GM12878 (cell line): ENCODE data around the gene GDF11. TPM values are rescaled to one million over a fixed set of nuclear protein-coding genes. Genes with fewer than 3 reads are reported as not detected.

Experiments
- CEBPB ChIP-seq, 2 experiments: fragments of 150-350 bp in 1 of 2; IDR thresholded peaks; 2 replicates each; pipeline ENCODE4 v1.6.1; 2012 to 2014; ENCODE audit warnings: low read depth in 2 of 2, low read length in 2 of 2, borderline replicate concordance in 1 of 2, inconsistent platforms in 1 of 2
- SUPT20H ChIP-seq: IDR thresholded peaks from 2 replicates; pipeline ENCODE4 v1.6.1; 2011; ENCODE audit warnings: low read depth, mild to moderate bottlenecking, low read length, moderate library complexity, borderline replicate concordance; ENCODE audit not compliant: control insufficient read depth
- polyA plus RNA-seq, 11 experiments: library from polyadenylated mRNA; depleted of rRNA in 4 of 11; unstranded in 6 of 11; stranded (reverse) in 5 of 11; fragments of >200 nt; fragmentation: Nextera tagmentation in 4 of 11; fragmentation: Illumina TruSeq in 1 of 11; extraction: Ambion mirVana in 4 of 11; extraction: Trizol in 1 of 11; gene quantifications; 1 replicate in 1 of 11; 2 replicates in 10 of 11; pipeline versions ENCODE4 v1.2.1 to v1.2.3, GENCODE V29; 2011 to 2016; ENCODE audit warnings: inconsistent platforms in 2 of 11, missing spikeins in 2 of 11, low read depth in 1 of 11
- small RNA-seq: library from RNA; depleted of rRNA; stranded (forward); fragments of <200 nt; gene quantifications from one replicate; pipeline ENCODE3, GENCODE V24; 2014
- total RNA-seq, 4 experiments: library from RNA; depleted of rRNA in 3 of 4; stranded (reverse); fragments of >200 nt in 3 of 4; fragmentation: Illumina TruSeq in 1 of 4; extraction: Trizol in 1 of 4; gene quantifications; 2 replicates each; pipeline versions ENCODE4 v1.2.1 to v1.2.3, GENCODE V29; 2013 to 2021

GDF11 gene
- total and polyA plus RNA-seq, 10 of the 15 experiments (the other 5 are each of a cell fraction or from before 2014, with no cell fraction given), result 0.83 to 15.4 (median 4.3) TPM

- no peak for TF ChIP-seq SUPT20H
- TF ChIP-seq CEBPB (IDR thresholded peaks at IDR 0.05; ENCODE audit: borderline replicate concordance in 1 of 2, low read depth in 2 of 2, low read length in 2 of 2), result no peak
Measured at GRCh38 chr12:55797550-55797949, 54.6 kb downstream of the GDF11 start (continued).

Small RNAs within 50 kb of the gene (small RNA-seq; reads per million reads assigned to genes)
- gene AC009779.1 (not detected), gene RF00017 (not detected)

Other genes starting within 250 kb of the GDF11 start
Only the 7 nearest of the 16 such genes appear.
- gene ITGA7, start 35.2 kb upstream of the GDF11 start, total RNA-seq (2014; rRNA removed), result 2.5 and 2.6 TPM in 2 replicates
- gene ITGA7, start 35.2 kb upstream of the GDF11 start, total RNA-seq (2014; rRNA removed; fragmentation: Illumina TruSeq; extraction: Trizol), result 0.69 and 1.0 TPM in 2 replicates
- 2.8 and 3.8 TPM in 2 replicates for gene ITGA7, start 35.2 kb upstream of the GDF11 start, total RNA-seq (2021)
- gene ITGA7, start 35.2 kb upstream of the GDF11 start, polyA plus RNA-seq (2011; rRNA removed), result 3.4 and 5.1 TPM in 2 replicates
- gene ITGA7, start 35.2 kb upstream of the GDF11 start, polyA plus RNA-seq (2014; fragmentation: Illumina TruSeq; extraction: Trizol), result 1.4 TPM in 1 of 2 replicates, not detected in the other
- gene ITGA7, start 35.2 kb upstream of the GDF11 start, polyA plus RNA-seq (2014; fragmentation: Nextera tagmentation; extraction: Ambion mirVana), result under 1 TPM; 0.18 to 0.39 TPM
- 2.6 and 4.4 TPM in 2 replicates for gene ITGA7, start 35.2 kb upstream of the GDF11 start, polyA plus RNA-seq (2014; rRNA removed)
- 1 to 10 TPM; 1.4 to 1.6 TPM for gene ITGA7, start 35.2 kb upstream of the GDF11 start, polyA plus RNA-seq (2016; fragmentation: Nextera tagmentation; extraction: Ambion mirVana)
- 134 and 144 TPM in 2 replicates for gene BLOC1S1, start 27.1 kb upstream of the GDF11 start, total RNA-seq (2014; rRNA removed)
- 126 and 128 TPM in 2 replicates for gene BLOC1S1, start 27.1 kb upstream of the GDF11 start, total RNA-seq (2014; rRNA removed; fragmentation: Illumina TruSeq; extraction: Trizol)
- gene BLOC1S1, start 27.1 kb upstream of the GDF11 start, total RNA-seq (2021), result 131 and 141 TPM in 2 replicates
- gene BLOC1S1, start 27.1 kb upstream of the GDF11 start, polyA plus RNA-seq (2011; rRNA removed), result 102 and 156 TPM in 2 replicates
- 86.6 and 141 TPM in 2 replicates for gene BLOC1S1, start 27.1 kb upstream of the GDF11 start, polyA plus RNA-seq (2014; fragmentation: Illumina TruSeq; extraction: Trizol)
- gene BLOC1S1, start 27.1 kb upstream of the GDF11 start, polyA plus RNA-seq (2014; fragmentation: Nextera tagmentation; extraction: Ambion mirVana), result 100 to 1,000 TPM; 264 to 285 TPM
- 176 and 185 TPM in 2 replicates for gene BLOC1S1, start 27.1 kb upstream of the GDF11 start, polyA plus RNA-seq (2014; rRNA removed)
- 100 to 1,000 TPM; 218 to 228 TPM for gene BLOC1S1, start 27.1 kb upstream of the GDF11 start, polyA plus RNA-seq (2016; fragmentation: Nextera tagmentation; extraction: Ambion mirVana)
- 6.4 and 8.2 TPM in 2 replicates for gene RDH5, start 22.7 kb upstream of the GDF11 start, total RNA-seq (2014; rRNA removed)
- gene RDH5, start 22.7 kb upstream of the GDF11 start, total RNA-seq (2014; rRNA removed; fragmentation: Illumina TruSeq; extraction: Trizol), result 5.7 and 6.7 TPM in 2 replicates
- 5.8 and 8.4 TPM in 2 replicates for gene RDH5, start 22.7 kb upstream of the GDF11 start, total RNA-seq (2021)
- gene RDH5, start 22.7 kb upstream of the GDF11 start, polyA plus RNA-seq (2011; rRNA removed), result 7.0 and 7.8 TPM in 2 replicates
- 5.5 and 7.6 TPM in 2 replicates for gene RDH5, start 22.7 kb upstream of the GDF11 start, polyA plus RNA-seq (2014; fragmentation: Illumina TruSeq; extraction: Trizol)
- gene RDH5, start 22.7 kb upstream of the GDF11 start, polyA plus RNA-seq (2014; fragmentation: Nextera tagmentation; extraction: Ambion mirVana), result 1 to 10 TPM; 2.6 to 3.1 TPM
- gene RDH5, start 22.7 kb upstream of the GDF11 start, polyA plus RNA-seq (2014; rRNA removed), result 11.6 and 11.9 TPM in 2 replicates
- gene RDH5, start 22.7 kb upstream of the GDF11 start, polyA plus RNA-seq (2016; fragmentation: Nextera tagmentation; extraction: Ambion mirVana), result 1 to 10 TPM; 5.8 to 7.1 TPM
- gene CD63, start 14.1 kb upstream of the GDF11 start, total RNA-seq (2014; rRNA removed), result 147 and 163 TPM in 2 replicates
- 165 and 171 TPM in 2 replicates for gene CD63, start 14.1 kb upstream of the GDF11 start, total RNA-seq (2014; rRNA removed; fragmentation: Illumina TruSeq; extraction: Trizol)
- 171 and 173 TPM in 2 replicates for gene CD63, start 14.1 kb upstream of the GDF11 start, total RNA-seq (2021)
- 157 and 182 TPM in 2 replicates for gene CD63, start 14.1 kb upstream of the GDF11 start, polyA plus RNA-seq (2011; rRNA removed)
- gene CD63, start 14.1 kb upstream of the GDF11 start, polyA plus RNA-seq (2014; fragmentation: Illumina TruSeq; extraction: Trizol), result 142 and 156 TPM in 2 replicates
- 100 to 1,000 TPM; 194 to 220 TPM for gene CD63, start 14.1 kb upstream of the GDF11 start, polyA plus RNA-seq (2014; fragmentation: Nextera tagmentation; extraction: Ambion mirVana)
- 166 and 193 TPM in 2 replicates for gene CD63, start 14.1 kb upstream of the GDF11 start, polyA plus RNA-seq (2014; rRNA removed)
- gene CD63, start 14.1 kb upstream of the GDF11 start, polyA plus RNA-seq (2016; fragmentation: Nextera tagmentation; extraction: Ambion mirVana), result 100 to 1,000 TPM; 200 to 209 TPM
- gene SARNP, start 74.6 kb downstream of the GDF11 start, total RNA-seq (2014; rRNA removed), result 79.9 and 105 TPM in 2 replicates
- 168 and 173 TPM in 2 replicates for gene SARNP, start 74.6 kb downstream of the GDF11 start, total RNA-seq (2014; rRNA removed; fragmentation: Illumina TruSeq; extraction: Trizol)
- 77.6 and 88.0 TPM in 2 replicates for gene SARNP, start 74.6 kb downstream of the GDF11 start, total RNA-seq (2021)
- gene SARNP, start 74.6 kb downstream of the GDF11 start, polyA plus RNA-seq (2011; rRNA removed), result 172 and 221 TPM in 2 replicates
- 222 and 297 TPM in 2 replicates for gene SARNP, start 74.6 kb downstream of the GDF11 start, polyA plus RNA-seq (2014; fragmentation: Illumina TruSeq; extraction: Trizol)
- 100 to 1,000 TPM; 419 to 445 TPM for gene SARNP, start 74.6 kb downstream of the GDF11 start, polyA plus RNA-seq (2014; fragmentation: Nextera tagmentation; extraction: Ambion mirVana)
- gene SARNP, start 74.6 kb downstream of the GDF11 start, polyA plus RNA-seq (2014; rRNA removed), result 113 and 170 TPM in 2 replicates
- gene SARNP, start 74.6 kb downstream of the GDF11 start, polyA plus RNA-seq (2016; fragmentation: Nextera tagmentation; extraction: Ambion mirVana), result 100 to 1,000 TPM; 204 to 205 TPM
- 26.0 and 33.5 TPM in 2 replicates for gene ORMDL2, start 74.9 kb downstream of the GDF11 start, total RNA-seq (2014; rRNA removed)
- gene ORMDL2, start 74.9 kb downstream of the GDF11 start, total RNA-seq (2014; rRNA removed; fragmentation: Illumina TruSeq; extraction: Trizol), result 24.2 and 29.1 TPM in 2 replicates
- gene ORMDL2, start 74.9 kb downstream of the GDF11 start, total RNA-seq (2021), result 33.7 and 37.6 TPM in 2 replicates
- 13.8 and 15.0 TPM in 2 replicates for gene ORMDL2, start 74.9 kb downstream of the GDF11 start, polyA plus RNA-seq (2011; rRNA removed)
- gene ORMDL2, start 74.9 kb downstream of the GDF11 start, polyA plus RNA-seq (2014; fragmentation: Illumina TruSeq; extraction: Trizol), result 34.1 and 44.2 TPM in 2 replicates
- 100 to 1,000 TPM; 123 to 135 TPM for gene ORMDL2, start 74.9 kb downstream of the GDF11 start, polyA plus RNA-seq (2014; fragmentation: Nextera tagmentation; extraction: Ambion mirVana)
- 24.3 and 27.5 TPM in 2 replicates for gene ORMDL2, start 74.9 kb downstream of the GDF11 start, polyA plus RNA-seq (2014; rRNA removed)
- gene ORMDL2, start 74.9 kb downstream of the GDF11 start, polyA plus RNA-seq (2016; fragmentation: Nextera tagmentation; extraction: Ambion mirVana), result 10 to 100 TPM; 86.9 to 96.0 TPM
- 36.5 and 40.4 TPM in 2 replicates for gene DNAJC14, start 86.5 kb downstream of the GDF11 start, total RNA-seq (2014; rRNA removed)
- gene DNAJC14, start 86.5 kb downstream of the GDF11 start, total RNA-seq (2014; rRNA removed; fragmentation: Illumina TruSeq; extraction: Trizol), result 33.9 and 35.4 TPM in 2 replicates
- gene DNAJC14, start 86.5 kb downstream of the GDF11 start, total RNA-seq (2021), result 30.9 and 31.2 TPM in 2 replicates
- 19.6 and 22.1 TPM in 2 replicates for gene DNAJC14, start 86.5 kb downstream of the GDF11 start, polyA plus RNA-seq (2011; rRNA removed)
- gene DNAJC14, start 86.5 kb downstream of the GDF11 start, polyA plus RNA-seq (2014; fragmentation: Illumina TruSeq; extraction: Trizol), result 32.0 and 37.3 TPM in 2 replicates
- 1 to 10 TPM; 5.7 to 8.7 TPM for gene DNAJC14, start 86.5 kb downstream of the GDF11 start, polyA plus RNA-seq (2014; fragmentation: Nextera tagmentation; extraction: Ambion mirVana)
- 19.0 and 21.9 TPM in 2 replicates for gene DNAJC14, start 86.5 kb downstream of the GDF11 start, polyA plus RNA-seq (2014; rRNA removed)
- gene DNAJC14, start 86.5 kb downstream of the GDF11 start, polyA plus RNA-seq (2016; fragmentation: Nextera tagmentation; extraction: Ambion mirVana), result 10 to 100 TPM; 21.4 to 22.3 TPM